ENCODE measurements around the gene CNTLN.
"Not testable (repeated sequence)": the region's sequence is repeated elsewhere in the genome, so short reads cannot be mapped to it uniquely, and the experiment has no call there.

The CNTLN gene

GRCh38 chr9:17191082-17191481, 56.2 kb downstream of the CNTLN start:
- DNase-seq (ENCODE audit: low spot score) = no peak

GRCh38 chr9:17204611-17205152, 69.8 kb downstream of the CNTLN start:
- no peak for DNase-seq (ENCODE audit: low spot score)

GRCh38 chr9:17216011-17216410, 81.2 kb downstream of the CNTLN start:
- DNase-seq (ENCODE audit: low spot score) = no peak

- DNase-seq (ENCODE audit: low spot score) = no peak
Observed at GRCh38 chr9:17216646-17217045, 81.8 kb downstream of the CNTLN start.

GRCh38 chr9:17217272-17217671, 82.4 kb downstream of the CNTLN start:
- DNase-seq (ENCODE audit: low spot score) = no peak

- no peak for DNase-seq (ENCODE audit: low spot score)
Observed at GRCh38 chr9:17219261-17219660, 84.4 kb downstream of the CNTLN start.

GRCh38 chr9:17222932-17223331, 88.1 kb downstream of the CNTLN start:
- no peak for DNase-seq (ENCODE audit: low spot score)

GRCh38 chr9:17225407-17225806, 90.6 kb downstream of the CNTLN start:
- no peak for DNase-seq (ENCODE audit: low spot score)

- no peak for DNase-seq (ENCODE audit: low spot score)
Observed at GRCh38 chr9:17229945-17230560, 95.2 kb downstream of the CNTLN start.

GRCh38 chr9:17230646-17231045, 95.8 kb downstream of the CNTLN start:
- DNase-seq (ENCODE audit: low spot score) = no peak

GRCh38 chr9:17236147-17236546, 101.3 kb downstream of the CNTLN start:
- DNase-seq (ENCODE audit: low spot score) = no peak

GRCh38 chr9:17246770-17247169, 111.9 kb downstream of the CNTLN start:
- no peak for DNase-seq (ENCODE audit: low spot score)

GRCh38 chr9:17251100-17251499, 116.3 kb downstream of the CNTLN start:
- DNase-seq (ENCODE audit: low spot score) = no peak

- DNase-seq (ENCODE audit: low spot score) = not testable (repeated sequence)
Observed at GRCh38 chr9:17268531-17269188, 133.8 kb downstream of the CNTLN start.

- no peak for DNase-seq (ENCODE audit: low spot score)
Observed at GRCh38 chr9:17269799-17270198, 135.0 kb downstream of the CNTLN start.

GRCh38 chr9:17272536-17272935, 137.7 kb downstream of the CNTLN start:
- DNase-seq (ENCODE audit: low spot score) = no peak

GRCh38 chr9:17280350-17281012, 145.6 kb downstream of the CNTLN start:
- DNase-seq (ENCODE audit: low spot score) = no peak

GRCh38 chr9:17290673-17291072, 155.8 kb downstream of the CNTLN start:
- not testable (repeated sequence) for DNase-seq (ENCODE audit: low spot score)

- DNase-seq (ENCODE audit: low spot score) = no peak
Observed at GRCh38 chr9:17291766-17292165, 156.9 kb downstream of the CNTLN start.

GRCh38 chr9:17293685-17294084, 158.8 kb downstream of the CNTLN start:
- no peak for DNase-seq (ENCODE audit: low spot score)

GRCh38 chr9:17294822-17295624, 160.2 kb downstream of the CNTLN start:
- DNase-seq (ENCODE audit: low spot score) = no peak

GRCh38 chr9:17315341-17315740, 180.5 kb downstream of the CNTLN start:
- no peak for DNase-seq (ENCODE audit: low spot score)

All from pons (tissue), 1 donor.